Tibial nerve (tissue), 4 donors: ENCODE measurements around the gene SPATA9. TPM values are rescaled to one million over a fixed set of nuclear protein-coding genes. Genes with fewer than 3 reads are reported as not detected.

Experiments
- DNase-seq, 2 donors: peaks; one replicate each; pipeline ENCODE4 v3.0.0-alpha.2; 2019; ENCODE audit warnings: low spot score in 2 of 2
- H3K27ac ChIP-seq, 4 donors: fragments of 200-600 bp; sonication (generic) in 3 of 4; one replicate each; pipeline ENCODE4 v1.5.1; 2017 to 2019; ENCODE audit warnings: mild to moderate bottlenecking in 1 of 4
- H3K27me3 ChIP-seq, 2 donors: fragments of 200-600 bp; sonication (generic) in 1 of 2; one replicate each; pipeline versions ENCODE4 v1.5.1 to v1.6.0; 2017 to 2019
- H3K36me3 ChIP-seq, 3 donors: fragments of 200-600 bp; sonication (generic); one replicate each; pipeline ENCODE4 v1.5.1; 2018 to 2019
- H3K4me1 ChIP-seq, 4 donors: fragments of 200-600 bp; sonication (generic) in 3 of 4; one replicate each; pipeline ENCODE4 v1.5.1; 2017 to 2019
- H3K4me3 ChIP-seq, 4 donors: fragments of 200-600 bp; sonication (generic) in 3 of 4; one replicate each; pipeline ENCODE4 v1.5.1; 2017 to 2019; ENCODE audit warnings: mild to moderate bottlenecking in 1 of 4, moderate library complexity in 1 of 4
- H3K9me3 ChIP-seq, 4 donors: fragments of 200-600 bp; sonication (generic) in 3 of 4; one replicate each; pipeline ENCODE4 v1.5.1; 2017 to 2019
- CTCF ChIP-seq, 5 experiments: fragments of 200-600 bp in 3 of 5; fragments of 450-650 bp in 2 of 5; sonication (generic) in 3 of 5; IDR thresholded peaks; one replicate each; pipeline ENCODE4 v1.5.1; 2016 to 2019; ENCODE audit warnings: antibody characterized with exemption in 5 of 5, mild to moderate bottlenecking in 3 of 5, moderate library complexity in 2 of 5
- EP300 ChIP-seq, 2 donors: sonication (generic); formaldehyde crosslinking; IDR thresholded peaks; one replicate each; pipeline ENCODE4 v1.6.1; 2017; ENCODE audit warnings: antibody characterized with exemption in 2 of 2, mild to moderate bottlenecking in 1 of 2
- POLR2A ChIP-seq, 2 donors: fragments of 450-650 bp; IDR thresholded peaks; one replicate each; pipeline ENCODE4 v1.6.1; 2017; ENCODE audit warnings: antibody characterized with exemption in 2 of 2, mild to moderate bottlenecking in 2 of 2, moderate library complexity in 2 of 2
- WGBS, 2 donors: methylation state at CpG; one replicate each; pipeline ENCODE4 v1.1.5; 2018; 5-methylcytosine and 5-hydroxymethylcytosine counted together
- total RNA-seq, 4 donors: library from RNA; depleted of rRNA; stranded (reverse); fragments of >200 nt; gene quantifications; one replicate each; pipeline ENCODE4 v1.1.0, GENCODE V29; 2016

The SPATA9 gene
- total RNA-seq, 4 donors from 2014 or later: 1.2 TPM; not detected in 3

- Histone ChIP-seq H3K27ac (no peak overlapping the region), H3K27me3 (no peaks in the 10 kb centered on the region), H3K4me3 (no peak overlapping the region), H3K9me3 (no peaks in the 10 kb centered on the region), H3K36me3 (no peaks in the 10 kb centered on the region), H3K4me1 (peaks cover 0 to 16% (median 2%) of the 10 kb centered on the region in 4 donors)
- WGBS, 2 donors: 66 to 76% methylated on average over 2 of the region's 2 CpGs
- TF ChIP-seq POLR2A (IDR thresholded peaks at IDR 0.05) (no peak), CTCF (IDR thresholded peaks at IDR 0.05) (no peak), EP300 (IDR thresholded peaks at IDR 0.05) (no peak)
- DNase-seq: no peak
Measured at GRCh38 chr5:95631255-95631958, 51.4 kb downstream of the SPATA9 start.

GRCh38 chr5:95630394-95630917 is 52.3 kb downstream of the SPATA9 start:
- no peaks in the 10 kb centered on the region for H3K27me3 ChIP-seq
- DNase-seq: no peak
- H3K36me3 ChIP-seq: no peaks in the 10 kb centered on the region
- no peaks in the 10 kb centered on the region for H3K9me3 ChIP-seq
- peaks cover 0 to 16% (median 2%) of the 10 kb centered on the region in 4 donors for H3K4me1 ChIP-seq
- H3K4me3 ChIP-seq: no peak overlapping the region
- TF ChIP-seq CTCF (IDR thresholded peaks at IDR 0.05): no peak
- no peak for TF ChIP-seq POLR2A (IDR thresholded peaks at IDR 0.05)
- no peak for TF ChIP-seq EP300 (IDR thresholded peaks at IDR 0.05)
- 88 to 93% methylated on average over 5 of the region's 5 CpGs for WGBS, 2 donors
- H3K27ac ChIP-seq: no peak overlapping the region

GRCh38 chr5:95628933-95629332 is 53.9 kb downstream of the SPATA9 start:
- 83 to 85% methylated on average over 1 of the region's 1 CpG for WGBS, 2 donors
- no peaks in the 10 kb centered on the region for H3K9me3 ChIP-seq

GRCh38 chr5:95627971-95628810 is 54.6 kb downstream of the SPATA9 start:
- TF ChIP-seq POLR2A (IDR thresholded peaks at IDR 0.05) (no peak), CTCF (IDR thresholded peaks at IDR 0.05) (no peak), EP300 (IDR thresholded peaks at IDR 0.05) (no peak)
- Histone ChIP-seq H3K27ac (no peak overlapping the region), H3K4me3 (no peak overlapping the region), H3K27me3 (no peaks in the 10 kb centered on the region), H3K4me1 (peaks cover 0 to 16% (median 2%) of the 10 kb centered on the region in 4 donors), H3K9me3 (no peaks in the 10 kb centered on the region), H3K36me3 (no peaks in the 10 kb centered on the region)
- no peak for DNase-seq
- WGBS, 2 donors: 91 to 94% methylated on average over 4 of the region's 4 CpGs

More at GRCh38 chr5:95628933-95629332, 53.9 kb downstream of the SPATA9 start:
- Histone ChIP-seq H3K4me3 (no peak overlapping the region), H3K27me3 (no peaks in the 10 kb centered on the region), H3K36me3 (no peaks in the 10 kb centered on the region), H3K27ac (no peak overlapping the region), H3K4me1 (peaks cover 0 to 16% (median 2%) of the 10 kb centered on the region in 4 donors)
- TF ChIP-seq EP300 (IDR thresholded peaks at IDR 0.05) (no peak), POLR2A (IDR thresholded peaks at IDR 0.05) (no peak), CTCF (IDR thresholded peaks at IDR 0.05) (no peak)
- no peak for DNase-seq

GRCh38 chr5:95626701-95627100 is 56.1 kb downstream of the SPATA9 start:
- no peak for DNase-seq
- Histone ChIP-seq H3K27me3 (no peaks in the 10 kb centered on the region), H3K27ac (no peak overlapping the region), H3K4me3 (no peak overlapping the region), H3K36me3 (no peaks in the 10 kb centered on the region), H3K9me3 (no peaks in the 10 kb centered on the region), H3K4me1 (peaks cover 0 to 15% (median 4%) of the 10 kb centered on the region in 4 donors)
- WGBS, 2 donors: 66 to 67% methylated on average over 1 of the region's 1 CpG
- no peak for TF ChIP-seq CTCF (IDR thresholded peaks at IDR 0.05)
- no peak for TF ChIP-seq EP300 (IDR thresholded peaks at IDR 0.05)
- no peak for TF ChIP-seq POLR2A (IDR thresholded peaks at IDR 0.05)
